ENCODE measurements around the gene WWTR1. TPM values are rescaled to one million over a fixed set of nuclear protein-coding genes. Genes with fewer than 3 reads are reported as not detected.

WWTR1 gene
- total RNA-seq, 2 donors from 2014 or later = 0.77 to 1.2 TPM

DNA sequence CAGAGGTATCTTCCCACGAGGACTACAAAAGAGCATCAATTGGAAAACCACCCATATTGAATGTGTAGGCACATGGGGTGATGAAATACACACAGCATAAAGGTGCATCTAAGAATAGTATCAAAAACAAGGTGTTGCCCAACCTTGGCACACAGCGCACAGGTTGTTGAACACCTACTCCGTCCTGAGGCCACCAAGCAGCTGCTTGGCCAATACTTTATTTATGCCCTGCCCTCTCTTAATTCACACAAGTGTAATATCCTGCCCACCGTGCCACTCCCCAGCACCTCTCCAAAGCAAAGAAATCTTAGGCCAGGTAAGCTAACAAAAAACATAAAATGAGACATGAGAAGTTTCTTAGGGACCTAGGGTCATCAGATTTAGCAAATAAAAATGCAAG is 31.2 kb downstream of the WWTR1 start:
- no peak for DNase-seq
- no peak overlapping the region for H3K27ac Mint-ChIP-seq
- H3K4me1 Mint-ChIP-seq = no peaks in the 10 kb centered on the region
- ATAC-seq = no peak
- no peaks in the 10 kb centered on the region for H3K36me3 Mint-ChIP-seq (ENCODE audit: low read depth)
- H3K27me3 Mint-ChIP-seq = peaks cover 13% of the 10 kb centered on the region
- H3K9me3 ChIP-seq (ENCODE audit: control insufficient read depth, low read length, poor library complexity, severe bottlenecking) = no peaks in the 10 kb centered on the region
- no peak overlapping the region for H3K4me3 Mint-ChIP-seq

DNA sequence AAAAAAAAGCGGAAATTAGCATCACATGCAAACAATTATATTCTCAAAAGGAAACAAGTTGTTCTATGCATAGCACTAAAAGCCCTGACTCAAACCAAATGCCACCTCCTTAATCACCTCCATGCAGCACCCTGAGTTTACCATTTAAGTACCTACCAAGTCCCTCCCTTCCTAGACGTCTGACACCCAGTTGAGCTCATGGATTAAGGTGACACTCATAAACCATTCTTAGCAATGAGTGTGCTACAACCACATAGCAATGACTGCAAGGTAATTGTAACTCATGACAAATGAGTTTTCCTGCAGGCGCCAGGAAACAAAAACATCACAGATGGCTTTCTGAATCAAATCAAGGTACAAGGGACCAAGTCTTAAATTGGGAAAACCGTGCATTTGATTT is 32.0 kb downstream of the WWTR1 start:
- no peak overlapping the region for H3K27ac Mint-ChIP-seq
- H3K4me3 Mint-ChIP-seq = no peak overlapping the region
- ATAC-seq = no peak
- DNase-seq = no peak
- H3K4me1 Mint-ChIP-seq = peaks cover 2% of the 10 kb centered on the region
- no peaks in the 10 kb centered on the region for H3K36me3 Mint-ChIP-seq (ENCODE audit: low read depth)
- H3K9me3 ChIP-seq (ENCODE audit: control insufficient read depth, low read length, poor library complexity, severe bottlenecking) = no peaks in the 10 kb centered on the region
- peaks cover 13% of the 10 kb centered on the region for H3K27me3 Mint-ChIP-seq

DNA sequence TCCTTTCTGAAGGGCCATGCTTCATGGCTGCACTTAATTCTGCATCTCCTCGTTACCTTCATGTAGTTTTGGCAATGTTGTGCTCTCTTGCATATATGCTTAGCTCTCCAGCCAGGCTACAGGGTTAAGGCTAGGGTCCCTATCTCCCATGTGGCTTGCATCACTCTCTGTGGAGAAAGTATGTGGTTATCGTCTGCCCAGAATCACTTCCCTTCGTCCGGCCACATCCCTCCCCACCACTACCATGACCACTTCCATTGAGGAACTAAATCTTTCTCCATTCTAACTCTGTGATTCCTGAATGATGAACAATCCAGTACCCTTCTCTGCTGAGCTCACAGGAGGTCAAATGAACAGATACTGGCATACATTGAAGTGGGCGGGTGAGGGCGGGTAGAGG is 34.0 kb downstream of the WWTR1 start:
- peaks cover 2% of the 10 kb centered on the region for H3K4me1 Mint-ChIP-seq
- no peak for ATAC-seq
- no peak overlapping the region for H3K4me3 Mint-ChIP-seq
- H3K27ac Mint-ChIP-seq = no peak overlapping the region
- no peaks in the 10 kb centered on the region for H3K36me3 Mint-ChIP-seq (ENCODE audit: low read depth)
- no peaks in the 10 kb centered on the region for H3K9me3 ChIP-seq (ENCODE audit: control insufficient read depth, low read length, poor library complexity, severe bottlenecking)
- no peak for DNase-seq
- H3K27me3 Mint-ChIP-seq = peaks cover 13% of the 10 kb centered on the region

DNA sequence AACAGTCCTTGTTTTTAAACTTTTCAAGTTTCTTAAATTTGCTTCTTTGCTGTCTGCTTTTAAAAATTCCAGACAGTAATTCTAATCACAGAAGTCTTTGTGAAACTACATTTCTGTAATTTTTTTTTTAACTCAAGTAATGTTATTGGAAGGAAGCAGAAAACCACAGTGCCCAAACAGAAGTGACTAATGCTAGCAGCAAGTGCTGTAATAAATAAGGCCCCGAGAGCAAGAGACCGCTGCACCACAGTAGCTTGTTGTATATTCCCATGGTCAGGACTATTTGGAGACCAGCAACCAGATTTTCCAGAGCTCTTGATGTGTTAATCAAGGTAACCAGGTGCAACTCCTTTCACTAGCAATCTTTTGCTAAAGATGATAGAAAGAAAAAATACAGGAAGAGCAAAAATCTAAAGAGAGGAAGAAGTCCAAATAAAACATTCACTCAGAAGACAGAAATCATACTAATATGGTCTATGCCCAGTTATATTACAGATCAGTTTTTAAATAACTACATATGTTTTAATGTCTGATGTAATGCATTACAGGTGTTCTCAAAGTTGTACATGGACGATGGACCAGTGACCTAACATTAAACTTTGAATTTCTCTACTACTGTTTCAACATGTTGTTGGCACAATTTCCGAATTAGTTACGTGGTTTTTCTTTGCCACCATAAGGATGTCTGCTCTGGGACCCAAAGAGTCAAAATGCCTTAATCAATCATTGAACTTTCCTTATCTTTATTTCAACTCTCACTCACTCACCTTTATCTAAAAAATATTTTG is 36.4 kb downstream of the WWTR1 start:
- H3K27ac Mint-ChIP-seq = no peak overlapping the region
- H3K36me3 Mint-ChIP-seq (ENCODE audit: low read depth) = no peaks in the 10 kb centered on the region
- H3K9me3 ChIP-seq (ENCODE audit: control insufficient read depth, low read length, poor library complexity, severe bottlenecking) = no peaks in the 10 kb centered on the region
- no peak for DNase-seq
- no peak overlapping the region for H3K4me3 Mint-ChIP-seq
- H3K27me3 Mint-ChIP-seq = peaks cover 15% of the 10 kb centered on the region
- no peak for ATAC-seq
- peaks cover 2% of the 10 kb centered on the region for H3K4me1 Mint-ChIP-seq

DNA sequence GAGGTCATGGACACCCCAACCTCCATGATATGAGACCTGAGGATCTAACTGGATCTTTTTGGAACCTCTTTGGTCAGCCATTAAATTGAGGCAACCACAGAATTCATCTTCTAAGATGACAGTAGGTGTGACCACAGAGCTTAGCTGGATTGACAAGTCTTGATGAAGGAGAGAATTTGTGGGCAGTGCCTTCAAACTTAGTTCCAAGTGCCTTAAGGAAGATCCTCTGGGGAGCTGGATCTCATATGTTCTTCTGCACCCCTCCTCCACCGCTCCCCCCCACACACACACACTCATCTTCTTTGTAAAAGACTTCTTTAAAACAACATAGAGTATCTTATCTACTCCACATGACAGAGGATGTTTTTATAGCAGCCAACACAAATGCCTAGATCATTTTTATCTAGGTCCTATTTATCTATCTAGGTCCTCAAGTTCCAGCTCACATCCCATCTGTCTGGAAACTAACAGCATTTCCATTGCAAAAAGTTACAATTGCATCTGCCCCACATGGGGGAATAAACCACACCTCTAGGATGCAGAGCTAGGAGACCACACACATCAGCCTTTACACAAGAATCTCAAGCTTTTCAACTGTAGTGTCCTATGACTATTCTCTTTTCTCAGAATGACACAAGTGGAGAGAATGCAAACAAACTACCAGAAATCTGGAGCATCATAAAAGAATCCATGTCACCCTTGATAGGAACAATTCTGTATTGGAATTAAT is 37.4 kb downstream of the WWTR1 start:
- ATAC-seq = no peak
- DNase-seq = no peak
- no peaks in the 10 kb centered on the region for H3K9me3 ChIP-seq (ENCODE audit: control insufficient read depth, low read length, poor library complexity, severe bottlenecking)
- no peak overlapping the region for H3K4me3 Mint-ChIP-seq
- no peak overlapping the region for H3K27ac Mint-ChIP-seq
- H3K27me3 Mint-ChIP-seq = peaks cover 18% of the 10 kb centered on the region
- H3K4me1 Mint-ChIP-seq = peaks cover 2% of the 10 kb centered on the region
- H3K36me3 Mint-ChIP-seq (ENCODE audit: low read depth) = no peaks in the 10 kb centered on the region

DNA sequence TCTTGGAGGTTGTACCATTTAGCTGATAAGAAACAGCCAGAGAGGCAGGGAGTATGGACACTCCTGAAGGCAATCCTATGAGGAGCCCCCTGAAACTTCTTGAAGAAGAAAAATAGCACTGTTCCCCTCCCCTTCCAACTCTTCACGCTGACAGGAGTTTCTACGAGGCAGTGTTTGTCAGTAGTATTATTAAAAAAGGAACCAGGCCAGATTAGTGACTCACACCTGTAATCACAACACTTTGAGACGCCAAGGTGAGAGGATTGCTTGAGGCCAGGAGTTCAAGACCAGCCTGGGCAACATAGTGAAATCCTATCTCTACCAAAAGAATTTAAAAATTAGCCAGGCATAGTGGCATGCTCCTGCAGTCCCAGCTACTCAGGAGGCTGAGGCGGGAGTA is 38.7 kb downstream of the WWTR1 start:
- no peak overlapping the region for H3K27ac Mint-ChIP-seq
- no peaks in the 10 kb centered on the region for H3K36me3 Mint-ChIP-seq (ENCODE audit: low read depth)
- no peak for ATAC-seq
- no peak for DNase-seq
- peaks cover 2% of the 10 kb centered on the region for H3K4me1 Mint-ChIP-seq
- H3K4me3 Mint-ChIP-seq = no peak overlapping the region
- H3K9me3 ChIP-seq (ENCODE audit: control insufficient read depth, low read length, poor library complexity, severe bottlenecking) = no peaks in the 10 kb centered on the region
- H3K27me3 Mint-ChIP-seq = peaks cover 28% of the 10 kb centered on the region

DNA sequence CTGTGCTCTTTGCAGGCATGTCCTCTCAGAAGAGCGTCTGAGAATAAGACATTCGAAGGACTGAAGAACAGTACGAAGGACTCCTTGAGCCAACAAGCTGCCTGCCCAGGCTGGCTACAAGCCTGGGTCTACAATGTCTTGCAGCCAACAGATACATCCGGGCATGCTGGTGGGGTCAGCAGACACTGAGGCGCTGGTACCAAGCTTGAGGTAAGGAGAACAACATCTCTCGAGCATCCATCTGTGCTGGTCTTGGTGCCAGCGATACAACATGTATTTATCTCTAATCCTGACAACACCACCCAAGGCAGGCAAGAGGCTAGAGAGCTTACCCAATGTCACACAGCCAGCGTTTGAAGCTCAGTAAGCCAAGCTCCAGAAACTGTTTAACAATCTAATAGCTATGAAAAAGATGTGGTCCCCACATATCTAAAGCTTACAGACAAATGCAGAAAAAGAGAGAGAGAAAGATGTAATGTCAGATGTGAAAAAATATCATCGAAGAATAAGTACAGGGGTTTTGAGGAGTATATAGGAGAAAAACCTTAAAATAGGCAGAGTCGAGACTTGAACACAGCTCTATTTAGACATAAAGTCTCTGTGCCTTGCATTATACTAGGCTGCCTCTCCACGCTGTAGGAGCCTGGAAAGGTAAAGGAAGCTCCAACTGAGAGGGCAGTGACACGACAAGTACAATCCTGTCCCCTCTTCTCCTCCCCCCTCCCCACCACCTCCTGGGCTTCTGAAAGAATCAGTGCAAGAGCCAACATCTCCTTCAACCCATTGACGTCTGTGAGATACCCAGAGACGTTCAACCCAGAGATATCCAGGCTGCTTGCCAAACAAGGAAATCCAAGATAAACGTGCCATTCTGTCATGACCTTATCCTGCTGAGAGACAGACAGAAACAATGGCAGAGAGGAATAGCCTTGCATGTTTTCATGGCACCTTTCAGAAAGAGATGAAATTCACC is 39.4 kb downstream of the WWTR1 start:
- no peak overlapping the region for H3K4me3 Mint-ChIP-seq
- ATAC-seq = no peak
- peaks cover 22% of the 10 kb centered on the region for H3K27me3 Mint-ChIP-seq
- no peaks in the 10 kb centered on the region for H3K9me3 ChIP-seq (ENCODE audit: control insufficient read depth, low read length, poor library complexity, severe bottlenecking)
- no peaks in the 10 kb centered on the region for H3K36me3 Mint-ChIP-seq (ENCODE audit: low read depth)
- H3K27ac Mint-ChIP-seq = no peak overlapping the region
- H3K4me1 Mint-ChIP-seq = peaks cover 2% of the 10 kb centered on the region
- no peak for DNase-seq

DNA sequence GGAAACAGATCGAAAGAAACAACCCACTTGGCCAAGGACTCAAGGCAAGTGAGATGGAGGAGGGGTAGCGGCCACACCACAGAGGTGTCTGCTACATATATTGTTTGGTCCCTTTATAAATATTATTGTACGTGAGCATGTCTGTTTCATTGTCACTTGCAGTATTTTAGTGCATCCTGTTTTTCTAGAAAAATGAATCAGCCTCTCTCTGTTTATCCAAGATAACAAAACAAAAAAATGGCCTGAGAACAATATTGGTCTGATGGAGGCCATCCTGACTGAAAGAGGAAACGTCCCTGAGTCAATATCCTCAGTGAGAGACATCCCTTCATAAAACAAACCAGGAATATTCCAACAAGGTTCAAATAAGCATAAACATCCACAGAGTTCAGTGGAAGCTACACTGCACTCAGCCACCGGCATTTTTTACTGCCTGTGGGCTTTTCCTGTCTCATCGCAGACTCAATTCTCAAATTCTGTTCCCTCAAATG is 42.0 kb downstream of the WWTR1 start:
- DNase-seq (no peak), ATAC-seq (no peak)
- no peaks in the 10 kb centered on the region for H3K36me3 Mint-ChIP-seq (ENCODE audit: low read depth)
- no peaks in the 10 kb centered on the region for H3K4me1 Mint-ChIP-seq
- no peak overlapping the region for H3K4me3 Mint-ChIP-seq
- no peaks in the 10 kb centered on the region for H3K9me3 ChIP-seq (ENCODE audit: control insufficient read depth, low read length, poor library complexity, severe bottlenecking)
- H3K27me3 Mint-ChIP-seq = peaks cover 29% of the 10 kb centered on the region
- no peak overlapping the region for H3K27ac Mint-ChIP-seq

DNA sequence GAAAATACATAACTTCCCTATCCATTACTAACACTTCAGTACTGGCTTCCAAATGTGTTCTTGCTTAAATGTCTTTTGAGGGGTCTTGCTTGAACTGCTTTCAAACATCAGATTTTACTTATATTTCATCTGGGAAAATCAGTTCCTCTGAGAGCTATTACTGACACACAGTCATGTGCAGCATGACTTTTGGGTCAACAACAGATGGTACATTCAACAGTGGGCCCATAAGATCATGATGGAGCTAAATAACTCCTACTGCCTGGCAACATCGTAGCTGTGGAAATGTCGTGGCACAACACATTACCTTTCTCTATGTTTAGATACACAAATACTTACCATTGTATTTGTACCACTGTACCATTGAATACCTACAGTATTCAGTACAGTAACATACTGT is 43.8 kb downstream of the WWTR1 start:
- H3K36me3 Mint-ChIP-seq (ENCODE audit: low read depth) = no peaks in the 10 kb centered on the region
- no peaks in the 10 kb centered on the region for H3K4me1 Mint-ChIP-seq
- no peak overlapping the region for H3K27ac Mint-ChIP-seq
- no peak for ATAC-seq
- peaks cover 29% of the 10 kb centered on the region for H3K27me3 Mint-ChIP-seq
- no peaks in the 10 kb centered on the region for H3K9me3 ChIP-seq (ENCODE audit: control insufficient read depth, low read length, poor library complexity, severe bottlenecking)
- no peak overlapping the region for H3K4me3 Mint-ChIP-seq
- DNase-seq = no peak

DNA sequence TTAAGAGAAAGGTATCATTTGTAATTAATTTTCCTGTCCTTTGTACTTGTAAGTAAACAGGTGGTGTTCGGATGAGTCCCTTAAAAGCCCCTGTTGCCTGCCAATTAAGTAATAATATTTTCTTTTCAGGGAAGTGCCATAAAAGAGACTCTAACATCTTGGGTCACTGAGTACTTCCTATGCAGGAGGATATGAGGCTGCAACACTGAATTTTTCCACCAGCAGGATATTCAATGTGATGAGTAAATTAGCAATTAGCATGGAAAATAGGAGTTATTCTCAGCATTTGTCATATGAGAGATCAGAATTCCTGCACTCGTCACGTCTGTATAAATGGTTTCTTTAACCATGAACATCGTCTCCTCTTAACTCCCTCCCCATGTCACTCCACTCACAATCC is 45.4 kb downstream of the WWTR1 start:
- DNase-seq (no peak), ATAC-seq (no peak)
- H3K27me3 Mint-ChIP-seq = peaks cover 29% of the 10 kb centered on the region
- no peaks in the 10 kb centered on the region for H3K36me3 Mint-ChIP-seq (ENCODE audit: low read depth)
- H3K9me3 ChIP-seq (ENCODE audit: control insufficient read depth, low read length, poor library complexity, severe bottlenecking) = no peaks in the 10 kb centered on the region
- H3K4me1 Mint-ChIP-seq = no peaks in the 10 kb centered on the region
- no peak overlapping the region for H3K4me3 Mint-ChIP-seq
- no peak overlapping the region for H3K27ac Mint-ChIP-seq

DNA sequence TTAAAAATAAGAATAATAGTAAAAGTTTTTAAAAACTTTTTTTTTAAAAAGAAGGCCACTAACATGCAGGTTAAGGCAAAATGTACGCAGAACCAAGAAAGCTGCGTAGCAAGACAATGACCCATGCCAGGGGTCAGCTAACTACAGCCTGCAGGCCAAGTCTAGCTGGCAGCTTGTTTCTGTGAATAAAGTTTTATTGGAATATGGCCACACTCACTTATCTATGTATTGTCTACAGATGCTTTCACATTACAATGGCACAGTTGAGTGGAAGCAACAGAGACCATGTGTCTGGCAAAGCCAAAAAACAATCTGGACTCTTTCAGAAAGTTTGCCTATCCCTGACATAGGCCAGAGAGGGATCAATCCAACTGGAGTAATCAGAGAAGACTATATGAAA is 46.7 kb downstream of the WWTR1 start:
- Mint-ChIP-seq H3K4me1 (no peaks in the 10 kb centered on the region), H3K4me3 (no peak overlapping the region), H3K36me3 (ENCODE audit: low read depth) (peaks cover 2% of the 10 kb centered on the region), H3K27me3 (peaks cover 28% of the 10 kb centered on the region), H3K27ac (no peak overlapping the region)
- DNase-seq (no peak), ATAC-seq (no peak)
- H3K9me3 ChIP-seq (ENCODE audit: control insufficient read depth, low read length, poor library complexity, severe bottlenecking) = no peaks in the 10 kb centered on the region

DNA sequence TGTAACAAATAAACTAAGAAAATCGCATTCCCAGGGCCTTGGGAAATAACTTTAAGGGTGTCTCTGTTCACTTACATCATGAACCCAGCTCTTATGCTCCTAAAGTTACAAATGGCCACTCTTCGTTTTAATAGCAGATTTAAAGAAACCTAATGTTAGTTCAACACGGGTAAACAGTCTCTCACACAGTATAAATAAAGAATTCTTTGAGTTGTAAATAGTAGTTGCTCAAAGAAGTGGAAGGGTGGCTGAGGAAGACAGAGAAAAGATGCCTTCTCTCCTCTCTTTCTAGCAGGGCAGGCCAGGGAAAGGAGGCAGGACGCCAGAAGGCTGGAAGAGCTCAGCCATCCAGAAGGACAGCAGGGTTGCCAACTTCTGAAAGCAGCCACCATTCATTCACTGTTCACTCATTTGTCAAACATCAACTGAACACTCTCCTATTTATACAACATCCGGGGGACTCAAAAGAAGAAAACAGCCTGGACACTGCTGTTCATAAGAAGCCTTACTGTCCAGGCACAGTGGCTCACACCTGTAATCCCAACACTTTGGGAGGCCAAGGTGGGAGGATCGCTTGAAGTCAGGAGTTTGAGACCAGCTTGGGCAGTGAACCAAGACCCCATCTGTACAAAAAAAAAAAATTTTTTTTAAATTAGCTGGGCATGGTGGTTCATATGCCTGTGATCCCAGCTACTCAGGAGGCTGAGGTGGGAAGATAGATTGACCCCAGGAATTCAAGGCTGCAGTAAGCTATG is 47.3 kb downstream of the WWTR1 start:
- ATAC-seq = no peak
- no peak for DNase-seq
- Mint-ChIP-seq H3K4me3 (no peak overlapping the region), H3K4me1 (no peaks in the 10 kb centered on the region), H3K27ac (no peak overlapping the region), H3K27me3 (peaks cover 23% of the 10 kb centered on the region), H3K36me3 (ENCODE audit: low read depth) (peaks cover 2% of the 10 kb centered on the region)
- no peaks in the 10 kb centered on the region for H3K9me3 ChIP-seq (ENCODE audit: control insufficient read depth, low read length, poor library complexity, severe bottlenecking)
